Stimulated activated CD4-positive, alpha-beta T cell treated with anti-CD3 and anti-CD28 coated beads, Interleukin-4, amount 100 ng/mL, for 4 hours (primary cell): ENCODE data around the gene ANKRD2.
"Not testable (repeated sequence)": the region's sequence is repeated elsewhere in the genome, so short reads cannot be mapped to it uniquely, and the experiment has no call there.

Experiments
- DNase-seq, 2 experiments: peaks; one replicate each; pipeline ENCODE4 v3.0.0-alpha.2; 2020

ANKRD2 gene, protein sequence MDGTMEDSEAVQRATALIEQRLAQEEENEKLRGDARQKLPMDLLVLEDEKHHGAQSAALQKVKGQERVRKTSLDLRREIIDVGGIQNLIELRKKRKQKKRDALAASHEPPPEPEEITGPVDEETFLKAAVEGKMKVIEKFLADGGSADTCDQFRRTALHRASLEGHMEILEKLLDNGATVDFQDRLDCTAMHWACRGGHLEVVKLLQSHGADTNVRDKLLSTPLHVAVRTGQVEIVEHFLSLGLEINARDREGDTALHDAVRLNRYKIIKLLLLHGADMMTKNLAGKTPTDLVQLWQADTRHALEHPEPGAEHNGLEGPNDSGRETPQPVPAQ

DNA sequence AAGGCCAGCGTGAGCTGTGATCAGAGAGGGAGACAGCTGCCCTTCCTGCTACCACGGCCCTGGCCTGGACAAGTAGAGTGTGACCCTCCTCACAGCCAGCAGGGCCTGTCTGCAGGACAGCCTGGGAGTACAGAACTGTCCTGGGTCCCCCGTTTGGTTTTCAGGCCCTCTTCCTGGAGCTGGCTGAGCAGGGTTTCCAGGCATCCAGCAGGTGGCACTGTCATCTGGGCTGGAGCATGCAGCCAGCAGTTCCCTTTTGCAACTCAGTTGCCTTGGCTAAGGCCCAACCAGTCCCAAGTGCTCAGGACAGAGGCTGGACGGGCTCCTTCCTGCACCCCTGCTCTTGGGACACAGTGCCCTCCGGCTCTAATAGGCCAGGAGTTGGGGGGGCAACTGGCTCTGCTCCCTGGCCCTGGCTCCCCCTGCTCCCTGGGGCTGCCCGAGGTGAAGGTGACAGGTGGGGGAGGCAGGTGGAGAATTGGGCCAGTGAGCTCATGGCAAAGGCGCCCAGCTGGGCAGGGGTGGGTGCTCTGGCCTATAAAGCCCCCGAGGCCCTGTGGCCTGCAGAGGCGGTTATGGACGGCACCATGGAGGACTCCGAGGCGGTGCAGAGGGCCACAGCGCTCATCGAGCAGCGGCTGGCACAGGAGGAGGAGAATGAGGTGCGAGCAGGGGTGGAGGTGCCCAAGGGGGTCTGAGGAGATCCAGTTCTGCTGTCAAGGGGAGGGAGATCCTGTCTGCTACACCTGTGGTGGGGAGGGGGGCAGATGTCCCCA, at the start of gene ANKRD2:
TSS of gene ANKRD2 (plus strand) at position 566 of the 776 bp plus-strand sequence. CDS start at position 576, 10 bp downstream.
- DNase-seq, result peak; percentile 35 to 38

DNA sequence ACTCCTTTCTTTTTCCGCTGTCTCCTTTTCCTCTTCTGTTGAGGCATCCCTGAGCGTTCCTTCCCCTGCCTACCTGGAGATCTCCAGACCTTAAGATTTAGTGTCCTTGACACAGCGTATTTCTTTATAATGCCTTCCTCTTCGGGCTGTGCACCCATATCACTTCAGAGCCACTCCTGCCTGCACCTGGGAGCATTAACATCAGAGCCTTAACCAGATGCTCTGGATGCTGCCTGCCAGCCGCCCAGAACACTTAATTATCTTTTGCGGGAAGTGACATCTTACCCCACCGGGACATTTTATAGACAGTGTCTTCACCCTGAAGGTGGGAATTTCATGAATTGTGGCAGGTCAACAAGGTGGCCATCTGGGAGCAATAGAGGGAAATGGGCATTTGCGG, 49.6 kb upstream of the ANKRD2 start:
- no peak for DNase-seq

DNA sequence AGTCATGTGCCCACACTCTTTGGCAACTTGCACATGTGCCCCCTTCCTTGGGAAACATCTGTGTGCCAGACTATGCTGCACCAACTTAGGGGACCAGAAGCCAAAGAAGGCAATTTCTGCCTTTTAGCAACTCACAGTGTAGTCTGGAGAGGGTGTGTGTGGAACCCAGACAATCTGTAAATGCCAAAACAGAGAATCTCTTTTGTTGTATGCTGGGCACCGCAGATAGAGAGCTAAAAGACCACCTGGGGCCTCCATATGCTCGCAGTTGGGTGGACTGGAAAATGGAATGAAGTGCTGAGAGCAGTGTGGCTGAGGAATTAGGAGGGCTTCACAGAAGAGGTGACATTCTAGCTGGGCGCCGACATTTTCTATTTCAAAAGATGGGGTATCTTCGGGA, 47.5 kb upstream of the ANKRD2 start:
- DNase-seq, result no peak

DNA sequence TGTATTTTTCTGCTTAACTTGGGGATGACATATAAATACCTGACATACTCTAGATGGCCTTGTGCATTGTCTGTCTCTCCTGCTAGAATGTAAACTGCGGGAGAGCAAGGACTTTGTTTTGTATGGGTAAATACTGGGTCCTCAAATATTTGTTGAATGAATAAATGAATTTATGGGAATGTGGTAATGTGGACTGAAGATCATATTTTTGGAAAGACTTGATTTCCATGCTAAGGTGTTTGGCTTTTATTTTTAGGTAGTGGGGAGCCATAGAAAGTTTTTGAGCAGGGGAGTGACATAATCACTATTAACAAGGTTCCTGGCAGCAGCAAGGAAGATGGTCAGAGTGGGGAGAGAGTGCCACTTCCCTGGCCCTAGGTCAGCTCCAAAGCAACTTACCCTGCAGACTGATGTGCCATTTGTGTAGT, 46.9 kb upstream of the ANKRD2 start:
- DNase-seq, result no peak

DNA sequence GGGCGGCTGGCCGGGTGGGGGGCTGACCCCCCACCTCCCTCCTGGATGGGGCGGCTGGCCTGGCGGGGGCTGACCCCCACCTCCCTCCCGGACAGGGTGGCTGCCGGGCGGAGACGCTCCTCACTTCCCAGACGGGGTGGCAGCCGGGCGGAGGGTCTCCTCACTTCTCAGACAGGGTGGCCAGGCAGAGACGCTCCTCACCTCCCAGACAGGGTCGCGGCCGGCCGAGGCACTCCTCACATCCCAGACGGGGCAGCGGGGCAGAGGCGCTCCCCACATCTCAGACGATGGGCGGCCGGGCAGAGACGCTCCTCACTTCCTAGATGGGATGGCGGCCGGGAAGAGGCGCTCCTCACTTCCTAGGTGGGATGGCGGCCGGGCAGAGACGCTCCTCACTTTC, 43.7 kb upstream of the ANKRD2 start:
- DNase-seq, result not testable (repeated sequence)

DNA sequence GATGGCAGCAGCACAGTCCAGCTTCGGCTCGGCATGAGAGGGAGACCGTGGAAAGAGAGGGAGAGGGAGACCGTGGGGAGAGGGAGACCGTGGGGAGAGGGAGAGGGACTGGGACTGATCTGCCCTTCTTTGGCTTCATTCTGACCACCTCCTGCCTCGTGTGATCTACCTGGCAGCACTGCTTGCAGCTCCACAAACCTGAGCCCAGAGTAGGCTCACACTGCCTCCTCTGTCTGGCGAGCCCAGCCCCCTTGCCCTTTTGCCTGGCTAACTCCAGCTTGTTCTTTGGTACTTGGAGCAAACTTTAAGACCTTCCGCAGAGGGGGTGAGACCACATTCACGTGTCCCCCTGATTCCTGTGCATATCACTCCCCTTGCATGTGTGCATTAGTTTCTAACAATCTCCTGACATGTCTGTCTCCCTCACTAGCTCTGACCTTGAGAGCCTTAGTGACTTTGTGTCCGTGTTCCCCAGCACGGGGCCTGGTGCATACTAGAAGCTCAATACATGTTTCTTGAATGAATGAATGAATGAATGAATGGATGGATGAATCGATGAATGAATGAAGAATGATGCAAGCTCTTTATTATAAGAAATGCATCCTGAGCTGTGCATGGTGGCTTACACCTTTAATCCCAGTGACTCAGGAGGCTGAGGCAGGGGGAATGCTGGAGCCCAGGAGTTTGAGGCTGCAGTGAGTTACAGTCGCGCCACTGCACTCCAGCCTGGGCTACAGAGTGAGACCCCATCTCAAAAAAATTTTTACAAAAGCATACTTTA, 42.7 kb upstream of the ANKRD2 start:
- DNase-seq, result no peak

DNA sequence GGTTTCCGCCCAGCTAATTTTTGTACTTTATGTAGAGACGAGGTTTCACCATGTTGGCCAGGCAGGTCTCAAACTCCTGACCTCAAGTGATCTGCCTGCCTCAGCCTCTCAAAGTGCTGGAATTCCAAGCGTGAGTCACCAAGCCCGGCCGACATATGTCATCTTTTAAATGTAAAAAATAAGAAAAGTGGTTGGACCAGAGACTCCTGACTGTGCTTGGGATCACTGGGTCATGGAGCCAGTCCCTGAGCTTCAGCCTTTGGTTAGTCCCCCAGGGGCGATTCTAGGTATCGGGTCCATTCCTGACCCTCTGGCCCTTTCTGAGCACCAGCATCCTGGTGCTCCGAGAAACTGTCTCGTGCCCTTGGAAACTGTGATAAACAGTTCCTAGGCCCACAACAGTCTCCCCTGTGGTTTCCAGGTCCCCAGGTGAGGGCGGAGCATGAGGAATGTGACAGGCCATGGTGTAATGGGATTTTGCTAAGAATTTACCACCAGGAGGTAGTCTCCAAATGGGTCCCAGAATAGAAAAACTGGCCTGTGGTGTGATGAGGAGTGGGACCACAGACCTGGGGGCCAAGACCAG, 41.1 kb upstream of the ANKRD2 start:
- no peak for DNase-seq

DNA sequence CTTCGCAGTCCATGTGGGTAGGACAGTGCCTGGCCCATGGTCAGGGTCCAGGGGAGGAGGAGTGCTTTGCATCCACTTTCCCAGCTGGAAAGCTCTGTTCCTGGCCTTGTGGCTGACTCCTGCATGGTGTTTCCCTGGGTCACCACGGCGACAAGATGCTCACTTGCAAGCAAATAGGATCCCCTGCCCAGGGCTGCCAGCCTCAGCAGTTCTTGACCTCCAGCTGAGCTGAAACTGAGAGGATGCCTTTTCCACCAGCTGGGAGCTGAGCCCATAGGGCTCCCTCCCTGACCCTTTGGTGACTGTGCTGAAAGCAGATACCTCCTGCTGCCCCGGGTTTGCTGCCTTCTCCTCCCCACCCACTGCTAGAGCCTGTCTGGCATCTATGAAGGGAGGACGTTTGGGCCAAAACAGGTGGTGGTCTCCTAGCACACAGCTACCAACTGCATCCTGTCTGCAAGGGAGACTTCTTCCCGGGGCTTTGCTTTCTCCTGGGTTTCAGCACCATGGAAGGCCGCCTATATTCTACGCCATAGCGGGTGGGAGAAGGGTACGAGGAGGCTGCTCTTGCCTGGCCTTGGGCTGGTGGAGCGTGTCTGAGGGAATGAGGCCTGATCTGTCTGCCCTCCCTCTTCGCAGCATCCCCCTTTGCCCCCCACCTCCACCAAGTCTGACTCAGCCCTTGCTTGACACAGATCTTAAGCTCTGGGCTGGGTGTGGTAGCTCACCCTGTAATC, 39.5 kb upstream of the ANKRD2 start:
- no peak for DNase-seq

DNA sequence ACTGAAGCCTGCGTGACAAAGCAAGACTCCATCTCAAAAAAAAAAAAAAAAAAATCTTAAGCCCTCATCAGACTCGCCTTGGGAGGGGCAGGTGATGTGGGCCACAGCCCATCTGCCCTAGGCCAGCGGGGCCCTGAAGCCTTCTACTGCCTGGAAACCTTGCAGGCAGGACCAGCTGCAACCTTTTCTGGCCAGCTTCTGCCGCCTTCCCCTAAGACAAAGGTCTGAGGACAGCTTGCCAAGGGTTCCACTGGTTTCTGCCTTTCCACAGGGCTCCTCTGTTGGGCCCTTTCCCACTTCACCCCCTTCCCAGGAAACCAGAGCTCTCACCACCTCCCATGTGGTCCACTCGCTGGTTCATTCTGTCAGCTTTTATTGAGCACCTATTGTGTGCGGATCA, 38.7 kb upstream of the ANKRD2 start:
- DNase-seq, result no peak

DNA sequence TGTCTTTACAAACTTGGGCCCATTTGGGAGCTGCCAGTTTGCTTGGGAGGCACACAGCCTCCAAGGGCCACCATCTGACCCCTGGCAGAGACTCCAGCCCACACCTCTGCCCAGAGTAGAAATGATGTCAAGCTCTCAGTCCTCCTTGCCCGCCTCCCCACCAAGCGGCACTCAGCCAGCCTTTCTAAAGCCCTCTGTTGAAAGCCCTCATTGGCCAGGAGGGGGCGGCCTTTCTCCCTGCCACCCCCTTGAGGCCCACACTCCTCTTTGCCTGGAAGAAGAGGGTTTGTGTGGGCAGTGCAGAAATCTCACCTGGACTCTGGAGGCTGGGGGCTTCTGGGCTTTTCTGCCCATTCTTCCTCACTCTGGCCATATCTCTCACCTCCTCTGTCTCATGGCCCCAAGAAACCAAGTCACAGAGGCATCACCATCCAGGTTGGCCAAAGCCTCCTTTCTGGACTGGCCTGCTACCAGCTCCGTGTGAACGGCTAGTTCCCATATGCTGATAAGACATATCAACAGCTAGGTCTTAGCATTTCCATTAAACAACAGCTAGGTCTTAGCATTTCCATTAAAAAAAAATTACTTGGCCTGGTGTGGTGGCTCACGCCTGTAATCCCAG, 37.7 kb upstream of the ANKRD2 start:
- peak; percentile 18 to 36 for DNase-seq

DNA sequence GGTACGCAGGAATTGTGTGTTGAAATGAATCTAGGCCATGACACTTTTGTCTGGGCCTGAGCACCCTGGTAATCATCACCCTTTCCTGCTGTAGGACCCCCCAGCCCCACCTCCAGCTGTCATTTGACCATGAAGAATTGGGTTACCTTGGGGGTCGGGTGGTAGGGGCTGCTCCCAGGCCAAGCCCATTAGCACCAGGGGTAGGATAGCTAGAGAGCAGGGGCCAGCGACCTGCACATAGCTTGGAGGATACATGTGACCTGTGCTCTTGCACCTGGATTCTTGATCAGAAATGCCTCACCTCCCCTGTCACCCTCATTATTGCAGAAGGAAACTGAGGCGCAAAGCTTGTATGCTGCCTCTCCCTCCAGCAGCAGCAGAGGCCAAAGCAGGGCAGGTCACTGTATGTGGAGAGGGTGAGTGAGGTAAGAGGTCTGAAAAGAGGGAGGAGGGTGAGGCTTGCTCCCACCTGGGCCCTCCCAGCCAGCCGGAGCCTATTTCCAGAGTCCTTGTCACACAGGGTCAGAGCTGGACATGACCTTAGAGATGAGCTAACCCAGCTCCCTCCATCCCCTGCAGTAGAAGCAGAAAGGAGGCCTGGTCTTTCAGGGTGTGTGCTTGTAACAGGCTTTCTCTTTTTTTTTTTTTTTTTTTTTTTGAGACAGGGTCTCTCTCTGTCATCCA, 35.3 kb upstream of the ANKRD2 start:
- DNase-seq, result no peak

DNA sequence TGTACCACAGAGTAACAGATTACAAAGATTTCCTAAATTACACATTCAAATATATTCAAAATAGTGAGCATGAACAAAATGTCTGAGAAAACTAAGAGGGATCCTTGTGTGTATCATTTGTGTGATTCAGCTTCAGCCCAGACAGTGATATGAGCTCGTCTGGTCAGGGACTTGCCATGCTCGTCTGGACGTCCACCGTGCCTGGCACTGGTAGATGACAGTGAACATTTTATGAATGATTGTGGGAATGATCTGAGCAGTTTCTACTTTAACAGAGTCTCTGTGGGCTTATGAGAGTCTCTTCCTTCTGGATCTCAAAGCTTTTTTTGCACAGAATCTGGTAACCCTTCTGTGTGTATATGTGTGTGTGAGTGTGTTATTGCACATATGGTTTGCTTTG, 34.2 kb upstream of the ANKRD2 start:
- DNase-seq, result no peak

DNA sequence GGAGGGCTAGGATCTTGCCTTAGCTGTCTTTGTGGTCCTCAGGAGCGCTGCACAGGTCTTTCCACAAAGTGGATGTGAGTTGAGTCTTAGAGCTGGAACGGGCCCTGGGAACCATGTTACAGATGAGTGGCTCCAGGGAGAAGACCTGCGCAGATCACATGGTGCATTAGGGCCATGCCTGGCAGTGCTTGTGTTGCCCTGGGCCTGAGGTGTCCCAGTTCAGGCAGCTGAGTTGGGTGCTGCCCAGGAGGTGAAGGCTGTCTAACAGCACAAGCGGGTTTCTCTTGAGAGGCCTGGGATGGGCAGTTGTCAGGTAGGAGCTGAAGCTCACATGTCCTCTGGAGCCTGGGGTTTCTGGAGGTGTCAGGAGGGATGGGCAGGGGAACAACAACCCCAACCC, 33.7 kb upstream of the ANKRD2 start:
- no peak for DNase-seq

DNA sequence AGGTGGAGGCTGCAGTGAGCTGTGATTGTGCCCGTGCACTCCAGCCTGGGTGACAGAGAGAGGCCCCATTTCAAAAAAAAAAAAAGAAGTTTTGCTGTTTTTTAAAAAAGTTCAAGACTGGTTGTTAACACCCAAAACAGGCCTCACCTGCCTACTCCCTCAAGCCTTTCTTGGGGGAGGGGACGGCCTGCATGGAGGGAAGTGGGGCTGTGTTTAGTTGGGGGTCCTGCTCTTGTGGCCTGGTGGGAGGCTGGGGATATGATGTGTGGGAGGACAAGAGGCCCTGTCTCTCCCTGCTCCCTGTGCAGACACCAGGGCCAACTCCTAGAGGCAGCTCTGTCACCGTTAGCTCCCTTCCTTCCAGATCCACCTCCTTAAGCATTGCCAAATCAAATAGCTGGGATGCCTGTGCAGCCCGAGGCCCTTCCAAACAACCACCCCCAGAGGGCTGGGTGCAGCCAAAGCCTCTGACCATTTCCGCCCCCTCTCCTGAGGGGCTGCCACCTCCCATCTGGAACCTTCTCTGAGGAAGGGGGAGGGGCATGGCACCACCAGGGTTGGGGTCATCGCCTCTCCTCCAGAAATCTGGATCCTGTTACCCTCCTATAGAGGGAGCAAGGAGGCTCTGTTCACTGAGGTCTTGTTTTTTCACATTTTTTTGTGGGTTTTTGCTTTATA, 32.9 kb upstream of the ANKRD2 start:
- no peak for DNase-seq

DNA sequence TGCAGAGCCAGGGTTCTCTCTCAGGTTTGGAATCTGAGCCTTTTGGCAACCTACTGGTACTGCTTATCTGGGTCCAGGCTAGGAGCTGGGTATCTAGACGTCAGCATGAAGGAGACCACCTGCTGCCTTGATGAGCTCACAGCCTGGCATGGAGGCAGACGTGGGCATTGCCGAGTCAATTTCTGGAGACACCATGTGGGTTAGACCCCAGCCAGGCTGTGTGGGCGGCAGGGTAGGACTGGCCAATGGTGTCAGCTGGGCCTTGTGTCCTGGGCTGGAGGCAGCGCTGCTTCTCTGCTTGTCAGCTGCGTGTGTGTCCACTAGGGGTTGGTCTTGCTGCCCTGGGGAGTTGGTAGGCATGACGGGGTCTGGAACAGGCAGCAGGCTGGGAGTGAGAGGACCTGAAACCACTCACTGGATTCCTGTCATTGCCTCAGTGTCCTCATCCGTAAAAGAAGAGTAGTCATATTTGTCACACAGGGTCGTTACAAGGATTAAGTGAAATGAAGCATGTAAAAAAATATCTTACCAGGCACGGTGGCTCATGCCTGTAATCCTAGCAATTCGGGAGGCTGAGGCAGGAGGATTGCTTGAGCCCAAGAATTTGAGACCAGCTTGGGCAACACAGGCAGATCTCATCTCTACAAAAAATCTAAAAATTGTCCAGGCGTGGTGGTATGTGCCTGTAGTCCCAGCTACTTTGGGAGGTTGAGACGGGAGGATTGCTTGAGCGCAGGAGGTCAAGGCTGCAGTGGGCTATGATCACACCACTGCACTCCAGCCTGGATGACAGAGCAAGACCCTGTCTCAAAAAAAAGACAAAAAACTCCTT, 31.7 kb upstream of the ANKRD2 start:
- DNase-seq, result no peak

DNA sequence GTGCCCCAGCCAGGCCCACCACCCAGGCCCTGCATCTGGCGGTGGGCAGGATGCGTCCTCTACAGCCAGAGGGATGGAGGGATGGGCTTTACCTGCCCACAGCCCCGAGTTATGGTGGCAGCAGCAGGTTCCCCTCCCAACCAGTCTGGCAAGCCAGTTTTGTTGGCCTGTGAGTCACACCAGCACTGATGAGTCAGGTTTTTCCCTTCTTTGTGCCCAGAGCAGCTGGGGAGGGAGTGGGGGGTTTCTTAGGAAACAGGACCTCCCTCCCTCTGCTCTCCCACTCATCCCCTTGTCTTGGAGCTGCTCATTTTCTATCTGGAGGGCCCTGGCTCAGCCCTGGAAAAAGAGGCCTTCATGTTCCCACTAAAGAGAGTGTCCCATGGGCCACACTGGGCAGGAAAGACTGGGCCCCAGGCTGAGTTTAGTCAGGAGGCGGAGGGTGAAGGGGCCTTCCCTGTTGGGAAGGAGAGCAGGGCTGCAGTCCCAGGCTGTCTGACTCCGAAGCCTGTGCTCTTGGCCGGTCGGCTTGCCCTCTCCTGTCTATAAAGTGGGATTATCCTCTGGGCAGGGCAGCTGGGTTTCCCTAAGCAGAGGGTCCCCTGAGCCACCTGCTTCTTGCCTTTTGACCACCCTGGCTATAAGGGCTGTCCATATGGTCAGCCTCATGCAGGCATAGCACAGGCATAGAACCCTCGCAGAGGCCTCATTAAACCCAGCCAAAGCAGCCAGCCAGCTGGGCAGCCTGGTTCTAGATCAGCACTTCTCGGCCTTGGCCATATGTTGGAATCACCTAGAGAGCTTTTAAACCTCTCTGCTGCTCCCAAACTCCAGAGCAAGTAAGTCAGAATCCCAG, 30.2 kb upstream of the ANKRD2 start:
- peak; percentile 44 to 64 for DNase-seq

DNA sequence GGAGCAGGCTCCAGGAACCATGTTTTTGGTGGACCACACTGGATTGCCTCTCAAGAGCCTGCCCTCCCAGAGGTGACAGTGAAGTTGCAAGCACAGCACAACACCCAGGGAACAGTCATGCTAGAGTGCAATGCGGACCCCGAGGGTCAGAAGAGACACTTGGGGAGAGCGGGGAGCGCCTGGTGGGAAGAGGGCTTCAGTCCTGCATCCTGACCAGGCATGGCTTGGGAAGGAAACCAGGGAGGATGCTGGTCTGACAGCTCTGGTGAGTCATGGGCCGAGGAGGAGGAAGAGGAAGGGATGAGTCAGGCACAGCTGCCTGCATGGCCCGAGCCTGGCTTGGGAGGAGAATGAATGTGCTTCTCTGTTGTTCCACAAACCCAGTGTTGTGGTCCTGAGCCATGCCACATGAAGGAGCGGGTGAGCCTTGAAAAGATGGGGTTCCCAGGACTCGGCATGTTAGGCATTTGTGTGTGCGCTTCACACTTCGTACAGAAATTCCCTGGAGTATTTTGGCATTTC, 29.5 kb upstream of the ANKRD2 start:
- peak; percentile 48 to 62 for DNase-seq

DNA sequence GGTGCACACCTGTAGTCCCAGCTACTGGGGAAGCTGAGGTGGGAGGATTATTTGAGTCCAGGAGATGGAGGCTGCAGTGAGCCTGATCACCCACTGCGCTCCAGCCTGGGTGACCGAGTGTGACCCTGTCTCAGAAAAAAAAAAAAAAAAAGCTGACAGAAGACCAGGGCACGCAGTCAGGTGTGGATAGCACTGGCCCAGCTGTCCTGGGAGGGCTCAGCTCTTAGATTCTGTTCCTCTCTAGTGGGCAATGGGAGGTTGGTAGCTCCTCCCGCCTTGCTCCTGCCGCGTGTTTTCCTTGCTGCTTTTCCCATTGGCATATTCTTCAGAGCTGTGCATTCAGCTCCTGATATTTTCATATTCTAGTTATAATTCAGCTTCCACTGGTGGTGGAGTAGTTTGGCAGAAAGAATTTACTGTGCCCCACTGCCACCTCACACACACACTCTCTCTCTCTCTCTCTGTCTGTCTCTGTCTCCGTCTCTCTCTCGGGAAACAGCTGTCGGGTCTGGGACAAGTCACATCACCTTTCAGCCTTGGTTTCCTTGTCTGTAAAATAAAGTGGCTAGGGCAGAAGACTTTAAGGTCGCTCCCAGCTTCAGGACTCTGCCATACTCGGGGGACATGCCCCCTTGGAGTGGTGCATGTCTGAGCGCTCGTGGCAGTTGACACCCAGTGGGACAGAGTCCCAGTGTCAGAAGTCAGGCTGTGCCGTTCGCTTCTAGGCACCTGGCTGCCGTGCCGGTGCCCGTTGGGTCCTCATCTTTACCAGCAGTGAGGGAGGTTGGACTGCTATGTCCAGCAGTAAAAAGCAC, 25.9 kb upstream of the ANKRD2 start:
- DNase-seq, result no peak
